ENCODE results near the gene IFIH1.

DNA sequence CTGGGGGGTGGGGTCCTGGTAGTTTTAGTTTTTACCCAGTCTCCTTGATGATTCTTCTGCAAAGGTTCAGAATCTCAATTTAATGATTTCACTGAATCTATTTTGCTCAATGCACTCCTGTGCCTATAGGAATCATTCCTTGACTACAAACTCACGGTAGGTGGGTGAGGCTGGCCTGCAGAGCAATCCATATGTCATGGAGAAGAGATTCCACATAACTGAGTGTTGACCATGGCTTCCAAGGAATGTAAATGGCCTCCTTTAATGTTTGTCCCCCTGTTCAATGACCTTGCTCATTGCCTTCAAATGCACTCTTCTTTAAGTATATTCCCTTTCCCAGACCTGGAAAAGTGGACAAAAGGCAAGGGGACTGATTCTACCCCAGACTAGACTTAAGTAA, 87.7 kb downstream of the IFIH1 start:
- TF ChIP-seq EZH2phosphoT487 (IDR thresholded peaks at IDR 0.05; ENCODE audit: low read depth, severe bottlenecking, unreplicated experiment) (no peak), EZH2 (IDR thresholded peaks at IDR 0.05; ENCODE audit: borderline replicate concordance) (no peak)
- TF ChIP-seq, protein P1, sequence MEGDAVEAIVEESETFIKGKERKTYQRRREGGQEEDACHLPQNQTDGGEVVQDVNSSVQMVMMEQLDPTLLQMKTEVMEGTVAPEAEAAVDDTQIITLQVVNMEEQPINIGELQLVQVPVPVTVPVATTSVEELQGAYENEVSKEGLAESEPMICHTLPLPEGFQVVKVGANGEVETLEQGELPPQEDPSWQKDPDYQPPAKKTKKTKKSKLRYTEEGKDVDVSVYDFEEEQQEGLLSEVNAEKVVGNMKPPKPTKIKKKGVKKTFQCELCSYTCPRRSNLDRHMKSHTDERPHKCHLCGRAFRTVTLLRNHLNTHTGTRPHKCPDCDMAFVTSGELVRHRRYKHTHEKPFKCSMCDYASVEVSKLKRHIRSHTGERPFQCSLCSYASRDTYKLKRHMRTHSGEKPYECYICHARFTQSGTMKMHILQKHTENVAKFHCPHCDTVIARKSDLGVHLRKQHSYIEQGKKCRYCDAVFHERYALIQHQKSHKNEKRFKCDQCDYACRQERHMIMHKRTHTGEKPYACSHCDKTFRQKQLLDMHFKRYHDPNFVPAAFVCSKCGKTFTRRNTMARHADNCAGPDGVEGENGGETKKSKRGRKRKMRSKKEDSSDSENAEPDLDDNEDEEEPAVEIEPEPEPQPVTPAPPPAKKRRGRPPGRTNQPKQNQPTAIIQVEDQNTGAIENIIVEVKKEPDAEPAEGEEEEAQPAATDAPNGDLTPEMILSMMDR (IDR thresholded peaks at IDR 0.05; ENCODE audit: poor library complexity): no peak

Data from hepatocyte (in vitro differentiated cells).